K562 (cell line): Measurements from ENCODE around the gene LPCAT1.

Experiments used
- CBX5 ChIP-seq: IDR thresholded peaks from 2 replicates; pipeline ENCODE4 v1.6.1; 2014; ENCODE audit warnings: low read depth, borderline replicate concordance
- EGR1 ChIP-seq: fragments of 450-650 bp; conservative IDR thresholded peaks from 2 replicates; pipeline ENCODE4 v1.6.1; 2017; ENCODE audit warnings: mild to moderate bottlenecking
- KLF6 ChIP-seq: fragments of 250-450 bp; sonication (Bioruptor Pico); IDR thresholded peaks from 2 replicates; pipeline ENCODE4 v1.4.0; 2020; ENCODE audit warnings: mild to moderate bottlenecking, moderate library complexity, borderline replicate concordance
- OTX1 ChIP-seq: fragments of 450-650 bp; formaldehyde crosslinking; IDR thresholded peaks from 2 replicates; pipeline ENCODE4 v1.4.0; 2022; ENCODE audit warnings: mild to moderate bottlenecking
- POLR2AphosphoS5 ChIP-seq: IDR thresholded peaks from 2 replicates; pipeline ENCODE4 v1.6.1; 2011; ENCODE audit warnings: mild to moderate bottlenecking, low read depth, low read length, moderate library complexity; ENCODE audit not compliant: control insufficient read depth, insufficient read depth
- TAF7 ChIP-seq: fragments of 450-650 bp; IDR thresholded peaks from 2 replicates; pipeline ENCODE4 v1.6.1; 2016; ENCODE audit warnings: missing genetic modification characterization, missing compliant biosample characterization
- TBL1XR1 ChIP-seq, 2 experiments: IDR thresholded peaks; 2 replicates each; pipeline ENCODE4 v1.6.1; 2012; ENCODE audit warnings: improper control_type of control experiment in 2 of 2, low read length in 2 of 2, mild to moderate bottlenecking in 1 of 2
- YY1 ChIP-seq, 3 experiments: IDR thresholded peaks; 2 replicates each; pipeline ENCODE4 v1.6.1; 2011; ENCODE audit warnings: low read length in 2 of 3, mild to moderate bottlenecking in 2 of 3, moderate library complexity in 2 of 3, borderline replicate concordance in 1 of 3, control low read depth in 1 of 3, low read depth in 1 of 3; ENCODE audit not compliant: insufficient read depth in 3 of 3, insufficient replicate concordance in 2 of 3, control insufficient read depth in 1 of 3, insufficient read length in 1 of 3; ENCODE audit errors: extremely low read depth in 1 of 3
- ZC3H4 ChIP-seq: sonication (generic); formaldehyde crosslinking; IDR thresholded peaks from 2 replicates; pipeline ENCODE4 v1.9.0; 2021; ENCODE audit warnings: missing genetic modification reagents, borderline replicate concordance
- ZNF146 ChIP-seq: IDR thresholded peaks from one replicate; pipeline ENCODE4 v1.6.1; 2018; ENCODE audit warnings: missing compliant biosample characterization; ENCODE audit not compliant: unreplicated experiment
- TF ChIP-seq, protein P1 (sequence below), 3 experiments: IDR thresholded peaks in 2 of 3; conservative IDR thresholded peaks in 1 of 3; 2 replicates each; pipeline ENCODE4 v1.5.1; 2011 to 2012; ENCODE audit warnings: low read length in 3 of 3, mild to moderate bottlenecking in 3 of 3, control low read depth in 2 of 3, improper control_type of control experiment in 1 of 3, inconsistent platforms in 1 of 3, low read depth in 1 of 3, mixed read lengths in 1 of 3, moderate library complexity in 1 of 3; ENCODE audit not compliant: insufficient read depth in 2 of 3
- TF ChIP-seq, protein P2 (sequence below): sonication (generic); formaldehyde crosslinking; IDR thresholded peaks from 2 replicates; pipeline ENCODE4 v1.8.0; 2022; ENCODE audit warnings: missing genetic modification reagents, mild to moderate bottlenecking, moderate library complexity, borderline replicate concordance
- TF ChIP-seq, protein P3 (sequence below): fragments of 250-450 bp; sonication (Bioruptor Pico); IDR thresholded peaks from 2 replicates; pipeline ENCODE4 v1.4.0; 2020; ENCODE audit warnings: mild to moderate bottlenecking
- TF ChIP-seq, protein P4 (sequence below): fragments of 450-650 bp; IDR thresholded peaks from 2 replicates; pipeline ENCODE4 v1.6.1; 2014; ENCODE audit warnings: low read depth, mild to moderate bottlenecking, moderate library complexity, borderline replicate concordance

DNA sequence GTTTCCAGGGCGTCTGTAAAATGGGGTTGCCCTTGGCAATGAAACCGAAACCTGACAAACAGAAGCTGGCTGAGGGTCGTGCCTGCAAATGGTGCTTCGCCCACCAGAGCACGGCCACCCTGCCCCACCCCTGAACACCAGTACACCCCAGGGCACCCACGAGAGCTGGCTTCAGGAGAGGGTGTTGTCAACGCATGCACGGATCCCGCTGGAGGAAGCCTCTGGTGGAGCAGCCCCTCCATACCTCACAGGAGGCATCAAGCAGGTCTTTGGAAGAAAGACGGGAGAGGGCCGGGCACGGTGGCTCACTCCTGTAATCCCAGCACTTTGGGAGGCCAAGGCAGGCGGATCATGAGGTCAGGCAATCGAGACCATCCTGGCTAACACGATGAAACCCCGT is 87.1 kb downstream of the LPCAT1 start:
- TF ChIP-seq ZC3H4 (CRISPR knock-in tag) (no peak), KLF6 (CRISPR knock-in tag) (no peak), CBX5 (no peak), TBL1XR1 (IDR thresholded peaks at IDR 0.05; ENCODE audit: low read length in 2 of 2) (no peak), TAF7 (tag) (no peak), ZNF146 (CRISPR knock-in tag) (no peak), POLR2AphosphoS5 (no peak), OTX1 (no peak), EGR1 (no peak), YY1 (IDR thresholded peaks at IDR 0.05; ENCODE audit: borderline replicate concordance in 1 of 3, control insufficient read depth in 1 of 3, extremely low read depth in 1 of 3, insufficient read depth in 3 of 3, insufficient read length in 1 of 3, insufficient replicate concordance in 2 of 3, low read depth in 1 of 3, low read length in 2 of 3) (no peak)
- TF ChIP-seq, protein P1, sequence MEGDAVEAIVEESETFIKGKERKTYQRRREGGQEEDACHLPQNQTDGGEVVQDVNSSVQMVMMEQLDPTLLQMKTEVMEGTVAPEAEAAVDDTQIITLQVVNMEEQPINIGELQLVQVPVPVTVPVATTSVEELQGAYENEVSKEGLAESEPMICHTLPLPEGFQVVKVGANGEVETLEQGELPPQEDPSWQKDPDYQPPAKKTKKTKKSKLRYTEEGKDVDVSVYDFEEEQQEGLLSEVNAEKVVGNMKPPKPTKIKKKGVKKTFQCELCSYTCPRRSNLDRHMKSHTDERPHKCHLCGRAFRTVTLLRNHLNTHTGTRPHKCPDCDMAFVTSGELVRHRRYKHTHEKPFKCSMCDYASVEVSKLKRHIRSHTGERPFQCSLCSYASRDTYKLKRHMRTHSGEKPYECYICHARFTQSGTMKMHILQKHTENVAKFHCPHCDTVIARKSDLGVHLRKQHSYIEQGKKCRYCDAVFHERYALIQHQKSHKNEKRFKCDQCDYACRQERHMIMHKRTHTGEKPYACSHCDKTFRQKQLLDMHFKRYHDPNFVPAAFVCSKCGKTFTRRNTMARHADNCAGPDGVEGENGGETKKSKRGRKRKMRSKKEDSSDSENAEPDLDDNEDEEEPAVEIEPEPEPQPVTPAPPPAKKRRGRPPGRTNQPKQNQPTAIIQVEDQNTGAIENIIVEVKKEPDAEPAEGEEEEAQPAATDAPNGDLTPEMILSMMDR (IDR thresholded peaks at IDR 0.05 in 2 of 3, conservative IDR thresholded peaks at IDR 0.05 in 1 of 3; ENCODE audit: insufficient read depth in 2 of 3, low read depth in 1 of 3, low read length in 3 of 3) = no peak
- TF ChIP-seq, protein P2, sequence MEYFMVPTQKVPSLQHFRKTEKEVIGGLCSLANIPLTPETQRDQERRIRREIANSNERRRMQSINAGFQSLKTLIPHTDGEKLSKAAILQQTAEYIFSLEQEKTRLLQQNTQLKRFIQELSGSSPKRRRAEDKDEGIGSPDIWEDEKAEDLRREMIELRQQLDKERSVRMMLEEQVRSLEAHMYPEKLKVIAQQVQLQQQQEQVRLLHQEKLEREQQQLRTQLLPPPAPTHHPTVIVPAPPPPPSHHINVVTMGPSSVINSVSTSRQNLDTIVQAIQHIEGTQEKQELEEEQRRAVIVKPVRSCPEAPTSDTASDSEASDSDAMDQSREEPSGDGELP (CRISPR knock-in tag) = no peak
- TF ChIP-seq, protein P3, sequence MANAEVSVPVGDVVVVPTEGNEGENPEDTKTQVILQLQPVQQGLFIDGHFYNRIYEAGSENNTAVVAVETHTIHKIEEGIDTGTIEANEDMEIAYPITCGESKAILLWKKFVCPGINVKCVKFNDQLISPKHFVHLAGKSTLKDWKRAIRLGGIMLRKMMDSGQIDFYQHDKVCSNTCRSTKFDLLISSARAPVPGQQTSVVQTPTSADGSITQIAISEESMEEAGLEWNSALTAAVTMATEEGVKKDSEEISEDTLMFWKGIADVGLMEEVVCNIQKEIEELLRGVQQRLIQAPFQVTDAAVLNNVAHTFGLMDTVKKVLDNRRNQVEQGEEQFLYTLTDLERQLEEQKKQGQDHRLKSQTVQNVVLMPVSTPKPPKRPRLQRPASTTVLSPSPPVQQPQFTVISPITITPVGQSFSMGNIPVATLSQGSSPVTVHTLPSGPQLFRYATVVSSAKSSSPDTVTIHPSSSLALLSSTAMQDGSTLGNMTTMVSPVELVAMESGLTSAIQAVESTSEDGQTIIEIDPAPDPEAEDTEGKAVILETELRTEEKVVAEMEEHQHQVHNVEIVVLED (CRISPR knock-in tag) = no peak
- TF ChIP-seq, protein P4, sequence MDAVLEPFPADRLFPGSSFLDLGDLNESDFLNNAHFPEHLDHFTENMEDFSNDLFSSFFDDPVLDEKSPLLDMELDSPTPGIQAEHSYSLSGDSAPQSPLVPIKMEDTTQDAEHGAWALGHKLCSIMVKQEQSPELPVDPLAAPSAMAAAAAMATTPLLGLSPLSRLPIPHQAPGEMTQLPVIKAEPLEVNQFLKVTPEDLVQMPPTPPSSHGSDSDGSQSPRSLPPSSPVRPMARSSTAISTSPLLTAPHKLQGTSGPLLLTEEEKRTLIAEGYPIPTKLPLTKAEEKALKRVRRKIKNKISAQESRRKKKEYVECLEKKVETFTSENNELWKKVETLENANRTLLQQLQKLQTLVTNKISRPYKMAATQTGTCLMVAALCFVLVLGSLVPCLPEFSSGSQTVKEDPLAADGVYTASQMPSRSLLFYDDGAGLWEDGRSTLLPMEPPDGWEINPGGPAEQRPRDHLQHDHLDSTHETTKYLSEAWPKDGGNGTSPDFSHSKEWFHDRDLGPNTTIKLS = no peak
